Tibial nerve (tissue), 3 donors: ENCODE data around the gene MAFG.

Experiments used
- CTCF ChIP-seq, 5 experiments: fragments of 200-600 bp in 3 of 5; fragments of 450-650 bp in 2 of 5; sonication (generic) in 3 of 5; IDR thresholded peaks; one replicate each; pipeline ENCODE4 v1.5.1; 2016 to 2019; ENCODE audit warnings: antibody characterized with exemption in 5 of 5, mild to moderate bottlenecking in 3 of 5, moderate library complexity in 2 of 5
- POLR2A ChIP-seq, 2 donors: fragments of 450-650 bp; IDR thresholded peaks; one replicate each; pipeline ENCODE4 v1.6.1; 2017; ENCODE audit warnings: antibody characterized with exemption in 2 of 2, mild to moderate bottlenecking in 2 of 2, moderate library complexity in 2 of 2

- TF ChIP-seq CTCF (IDR thresholded peaks at IDR 0.05), result no peak
- no peak for TF ChIP-seq POLR2A (IDR thresholded peaks at IDR 0.05)
These were observed 2.7 kb downstream of the MAFG start for GRCh38 chr17:81924557-81925532.
